ENCODE data around the gene FNTB.

GRCh38 chr14:64942531-64943111, 44.1 kb upstream of the FNTB start, which contains the start of gene GPX2:
- TF ChIP-seq CTCF (IDR thresholded peaks at IDR 0.05) (no peak), POLR2A (IDR thresholded peaks at IDR 0.05) (no peak)

Data from lower leg skin (tissue), 3 donors.